GM10248 (cell line): ENCODE data around the gene MCC.

ENCODE experiments used
- CTCF ChIA-PET: fragments of 300-600 bp; sonication (Branson Sonifier 250); formaldehyde crosslinking; extraction: SDS; loops from one replicate; lab custom pipeline; 2021; ENCODE audit warnings: antibody characterized with exemption; lab: Yijun Ruan, JAX
- POLR2A ChIA-PET: fragments of 350-650 bp; sonication (Branson Sonifier 250); formaldehyde crosslinking; extraction: SDS; loops from one replicate; lab custom pipeline; 2020; ENCODE audit warnings: antibody characterized with exemption; lab: Yijun Ruan, JAX
- DNase-seq: peaks from one replicate; pipeline ENCODE4 v3.0.0; 2012; ENCODE audit errors: extremely low spot score
- TF ChIP-seq, protein P1 (sequence below): IDR thresholded peaks from 2 replicates; pipeline ENCODE4 v1.5.1; 2012; ENCODE audit warnings: mild to moderate bottlenecking, low read depth; ENCODE audit errors: extremely low read depth, missing control alignments, control extremely low read depth

Gene MCC

DNA sequence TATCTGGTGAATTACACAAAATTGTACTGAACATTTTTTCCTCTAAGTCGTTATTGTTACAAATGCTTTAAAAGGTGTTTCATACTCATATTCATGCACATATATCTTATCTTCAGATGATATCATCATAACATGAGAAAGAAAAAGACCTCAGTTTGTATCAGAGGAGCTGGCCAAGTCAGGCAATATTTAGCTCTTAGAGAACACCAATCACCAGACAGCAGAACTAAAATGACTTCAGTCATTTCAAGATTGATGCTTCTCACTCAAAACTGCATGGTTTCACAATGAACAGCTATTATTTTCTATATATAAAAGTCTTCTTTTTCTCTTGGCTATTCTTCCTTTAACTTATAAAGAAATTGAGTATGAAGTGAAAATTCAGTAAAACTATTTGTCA, 98.0 kb downstream of the MCC start:
- ChIA-PET POLR2A (no interaction called here), CTCF (interaction anchor here (1.1 to 4.8 kb wide), 2 partner anchors 11 to 216 kb away, joined by 3 to 26 read pairs; no protein-coding TSS in a partner anchor)
- TF ChIP-seq, protein P1, sequence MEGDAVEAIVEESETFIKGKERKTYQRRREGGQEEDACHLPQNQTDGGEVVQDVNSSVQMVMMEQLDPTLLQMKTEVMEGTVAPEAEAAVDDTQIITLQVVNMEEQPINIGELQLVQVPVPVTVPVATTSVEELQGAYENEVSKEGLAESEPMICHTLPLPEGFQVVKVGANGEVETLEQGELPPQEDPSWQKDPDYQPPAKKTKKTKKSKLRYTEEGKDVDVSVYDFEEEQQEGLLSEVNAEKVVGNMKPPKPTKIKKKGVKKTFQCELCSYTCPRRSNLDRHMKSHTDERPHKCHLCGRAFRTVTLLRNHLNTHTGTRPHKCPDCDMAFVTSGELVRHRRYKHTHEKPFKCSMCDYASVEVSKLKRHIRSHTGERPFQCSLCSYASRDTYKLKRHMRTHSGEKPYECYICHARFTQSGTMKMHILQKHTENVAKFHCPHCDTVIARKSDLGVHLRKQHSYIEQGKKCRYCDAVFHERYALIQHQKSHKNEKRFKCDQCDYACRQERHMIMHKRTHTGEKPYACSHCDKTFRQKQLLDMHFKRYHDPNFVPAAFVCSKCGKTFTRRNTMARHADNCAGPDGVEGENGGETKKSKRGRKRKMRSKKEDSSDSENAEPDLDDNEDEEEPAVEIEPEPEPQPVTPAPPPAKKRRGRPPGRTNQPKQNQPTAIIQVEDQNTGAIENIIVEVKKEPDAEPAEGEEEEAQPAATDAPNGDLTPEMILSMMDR = no peak
- DNase-seq = no peak

DNA sequence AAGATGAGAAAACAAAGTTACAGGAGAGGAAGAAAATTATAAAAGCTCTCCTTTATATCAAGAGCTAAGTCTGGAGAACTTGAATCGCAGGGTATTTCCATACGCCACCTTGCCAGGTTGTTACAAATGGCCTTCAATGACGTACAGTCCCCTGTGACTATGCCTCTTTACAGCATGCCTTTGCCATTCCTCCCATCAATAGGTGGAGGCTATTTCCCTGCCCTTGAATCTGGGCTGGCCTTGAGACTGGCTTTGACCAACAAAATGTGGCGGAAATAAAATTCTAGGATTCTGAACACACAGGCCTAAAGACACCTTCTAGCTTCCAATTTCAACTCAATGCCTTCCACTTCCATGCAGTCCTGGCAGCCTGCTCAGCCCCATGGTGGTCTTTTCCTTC, 99.1 kb downstream of the MCC start:
- CTCF ChIA-PET = interaction anchor here (1.1 to 4.8 kb wide), 2 partner anchors 10 to 34 kb away, joined by 3 to 26 read pairs; no protein-coding TSS in a partner anchor
- DNase-seq = no peak
- TF ChIP-seq, protein P1 = no peak
- POLR2A ChIA-PET = no interaction called here

DNA sequence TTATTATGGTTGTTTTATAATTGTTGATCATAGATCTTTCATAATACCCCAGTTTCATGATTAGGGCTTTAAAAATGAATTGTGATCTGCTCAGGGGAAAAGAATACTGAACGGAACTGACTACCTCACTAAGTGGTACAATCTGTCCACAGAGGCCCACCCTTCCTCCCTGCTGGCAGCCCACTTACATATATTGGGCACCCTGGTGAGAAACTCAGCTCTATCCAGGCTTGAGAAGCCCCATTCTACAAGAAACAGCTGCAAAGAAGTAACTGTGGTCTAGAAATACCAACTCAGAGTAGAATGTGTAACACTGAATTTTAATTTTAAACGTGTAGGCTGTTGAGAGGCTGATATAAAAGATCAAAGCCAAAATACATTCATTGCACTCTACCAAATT, 100.4 kb downstream of the MCC start:
- TF ChIP-seq, protein P1 = no peak
- no peak for DNase-seq
- ChIA-PET POLR2A (no interaction called here), CTCF (interaction anchor here (4.8 kb wide), 1 partner anchor 9 kb away, joined by 26 read pairs; no protein-coding TSS in a partner anchor)

DNA sequence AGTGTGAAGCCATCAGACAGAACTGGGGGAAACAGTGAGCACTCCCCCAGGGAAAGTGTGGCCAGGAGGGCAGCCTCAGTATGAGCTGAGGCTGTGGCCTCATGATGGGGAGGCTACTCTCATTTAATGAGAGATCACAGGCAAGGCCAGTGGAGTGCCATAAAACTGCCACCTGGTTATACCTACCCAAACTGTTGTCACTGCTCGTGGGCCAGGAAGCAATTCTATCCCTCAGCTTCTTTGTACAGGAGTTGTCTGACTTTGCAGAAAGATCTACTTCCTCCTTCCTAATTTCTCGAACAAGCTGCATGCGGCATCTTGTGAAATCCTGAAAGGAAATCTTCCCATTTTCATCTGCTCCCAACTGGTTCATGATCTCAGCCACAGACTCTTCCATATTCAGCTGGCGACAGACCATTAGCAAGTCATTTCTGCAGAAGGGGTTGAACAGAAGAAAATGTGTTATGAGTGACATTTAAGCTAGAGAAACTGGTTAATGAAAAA, 103.4 kb downstream of the MCC start:
- POLR2A ChIA-PET = no interaction called here
- TF ChIP-seq, protein P1 = no peak
- CTCF ChIA-PET = interaction anchor here (1.0 to 1.6 kb wide), 4 partner anchors 11 to 227 kb away, joined by 3 to 8 read pairs (median 4); no protein-coding TSS in a partner anchor
- no peak for DNase-seq

DNA sequence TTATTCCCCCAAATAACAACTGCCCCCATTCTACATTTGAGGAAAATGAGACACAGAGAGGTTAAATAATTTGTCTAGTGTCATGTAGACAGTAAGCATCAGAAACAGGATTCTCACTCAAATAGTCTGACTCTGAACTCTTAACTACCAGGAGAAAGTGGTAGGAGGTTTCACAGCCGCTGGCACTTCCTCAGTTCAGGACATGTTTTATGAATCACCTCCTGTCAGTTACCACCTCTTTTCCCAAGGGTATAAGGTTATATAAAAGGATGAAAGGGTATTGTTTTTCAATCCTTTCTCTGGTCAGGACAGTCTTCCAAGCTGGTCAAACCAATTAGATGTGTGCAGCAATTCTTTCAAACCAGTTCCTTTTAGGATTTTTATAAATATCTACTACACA, 105.5 kb downstream of the MCC start:
- ChIA-PET CTCF (interaction anchor here (1.0 to 5.4 kb wide), 4 partner anchors 14 to 229 kb away, joined by 3 to 84 read pairs (median 5); no protein-coding TSS in a partner anchor), POLR2A (no interaction called here)
- TF ChIP-seq, protein P1 = no peak
- DNase-seq = no peak

DNA sequence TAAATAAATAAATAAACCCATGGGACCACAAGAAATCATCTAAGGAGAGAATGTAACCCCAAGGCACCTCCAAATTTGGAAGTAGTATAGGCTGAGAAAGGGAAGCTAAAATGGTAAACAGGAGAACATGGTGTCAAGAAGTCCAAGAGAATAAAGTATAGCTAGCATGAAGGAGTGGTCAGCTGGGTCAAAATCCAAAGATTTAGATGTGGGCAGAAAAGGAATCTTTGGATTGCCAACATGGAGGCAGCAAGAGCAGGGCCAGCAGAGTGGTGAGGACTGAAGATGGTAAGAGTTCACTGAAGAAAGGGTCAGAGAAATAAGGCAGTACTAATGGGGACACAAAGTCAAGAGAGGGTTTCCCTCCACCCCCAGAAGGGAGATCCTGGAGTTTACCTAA, 106.5 kb downstream of the MCC start:
- ChIA-PET CTCF (interaction anchor here (0.9 to 5.4 kb wide), 4 partner anchors 11 to 230 kb away, joined by 3 to 84 read pairs (median 5); no protein-coding TSS in a partner anchor), POLR2A (no interaction called here)
- DNase-seq = no peak
- TF ChIP-seq, protein P1 = no peak
